ENCODE results near the gene ATP6V0A4.

DNA sequence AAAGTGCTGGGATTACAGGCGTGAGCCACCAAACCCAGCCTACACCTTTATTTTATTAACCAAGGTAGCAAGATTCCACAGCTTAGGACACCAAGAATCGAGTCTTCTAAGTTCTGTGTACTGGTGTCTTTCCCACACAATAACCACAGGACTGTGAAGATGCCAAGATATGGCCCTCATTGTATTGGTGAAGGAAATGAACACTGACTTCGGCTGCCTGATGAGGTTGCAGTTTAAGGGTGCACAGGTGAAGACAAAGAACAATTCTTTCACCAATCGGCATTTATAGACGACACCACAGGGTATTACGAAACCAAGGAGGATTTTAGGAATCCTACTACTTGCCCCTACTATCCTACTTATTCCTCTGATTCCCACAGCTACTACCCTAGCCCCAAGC is 49.3 kb downstream of the ATP6V0A4 start:
- TF ChIP-seq POLR2AphosphoS5 (IDR thresholded peaks at IDR 0.05; ENCODE audit: low read depth, low read length) (no peak), POLR2A (IDR thresholded peaks at IDR 0.05; ENCODE audit: low read depth, low read length) (no peak), TAF1 (IDR thresholded peaks at IDR 0.05; ENCODE audit: low read depth, low read length) (no peak), POU2F2 (IDR thresholded peaks at IDR 0.05; ENCODE audit: low read depth, low read length) (no peak)
